IPS-18c (cell line): ENCODE data around the gene FES.
A peak's percentile ranks its signal among the peaks of the same experiment; 100 is the strongest.
"Not testable (repeated sequence)": the region's sequence is repeated elsewhere in the genome, so short reads cannot be mapped to it uniquely, and the experiment has no call there.

Experiments used
- H3K4me3 ChIP-seq: 2 replicates; pipeline ENCODE4 v1.7.0; 2013; ENCODE audit warnings: low read depth, mild to moderate bottlenecking, low read length, moderate library complexity; ENCODE audit not compliant: insufficient read depth
- H3K9me3 ChIP-seq: one replicate; pipeline ENCODE4 v1.6.1; 2013; ENCODE audit warnings: mild to moderate bottlenecking, low read length, moderate library complexity; ENCODE audit not compliant: control insufficient read depth, insufficient read depth

Gene FES

GRCh38 chr15:90895571-90896117, 11.3 kb downstream of the FES start:
- H3K4me3 ChIP-seq, result no peak overlapping the region
- no peaks in the 10 kb centered on the region for H3K9me3 ChIP-seq

GRCh38 chr15:90897131-90897655, 12.9 kb downstream of the FES start:
- not testable (repeated sequence) for H3K9me3 ChIP-seq, H3K4me3 ChIP-seq

- H3K4me3 ChIP-seq, result peak overlapping the region; percentile 61; the same call in 1 of the 2 replicates
- no peaks in the 10 kb centered on the region for H3K9me3 ChIP-seq
Measured at GRCh38 chr15:90901175-90902039, 17.1 kb downstream of the FES start.

- Histone ChIP-seq H3K9me3 (no peaks in the 10 kb centered on the region), H3K4me3 (peak overlapping the region; percentile 61)
Measured at GRCh38 chr15:90902040-90902839, 17.9 kb downstream of the FES start.

GRCh38 chr15:90902840-90903732, 18.8 kb downstream of the FES start, which contains the start of gene MAN2A2:
MAN2A2 (plus strand) TSS chr15:90903302; CDS start chr15:90904208, 906 bp downstream.
- H3K9me3 ChIP-seq, result no peaks in the 10 kb centered on the region
- H3K4me3 ChIP-seq, result peak within 1 kb of the TSS; percentile 61

GRCh38 chr15:90903733-90904536, 19.6 kb downstream of the FES start:
- no peaks in the 10 kb centered on the region for H3K9me3 ChIP-seq
- H3K4me3 ChIP-seq, result peak overlapping the region; percentile 61

- no peak overlapping the region for H3K4me3 ChIP-seq
- H3K9me3 ChIP-seq, result no peaks in the 10 kb centered on the region
Measured at GRCh38 chr15:90904746-90905145, 20.4 kb downstream of the FES start.

GRCh38 chr15:90905306-90906180, 21.2 kb downstream of the FES start:
- Histone ChIP-seq H3K9me3 (no peaks in the 10 kb centered on the region), H3K4me3 (no peak overlapping the region)

GRCh38 chr15:90906181-90906849, 22.0 kb downstream of the FES start:
- no peak overlapping the region for H3K4me3 ChIP-seq
- H3K9me3 ChIP-seq, result no peaks in the 10 kb centered on the region

GRCh38 chr15:90907051-90907660, 22.9 kb downstream of the FES start:
- no peaks in the 10 kb centered on the region for H3K9me3 ChIP-seq
- H3K4me3 ChIP-seq, result no peak overlapping the region

- no peaks in the 10 kb centered on the region for H3K9me3 ChIP-seq
- H3K4me3 ChIP-seq, result no peak overlapping the region
Measured at GRCh38 chr15:90907838-90908507, 23.7 kb downstream of the FES start.

- H3K4me3 ChIP-seq, H3K9me3 ChIP-seq: not testable (repeated sequence)
Measured at GRCh38 chr15:90909449-90909848, 25.1 kb downstream of the FES start.

GRCh38 chr15:90909976-90910375, 25.7 kb downstream of the FES start:
- H3K9me3 ChIP-seq, result no peaks in the 10 kb centered on the region
- no peak overlapping the region for H3K4me3 ChIP-seq
